Ectodermal cell (in vitro differentiated cells): ENCODE data around the gene NUP210.

Source experiments
- H3K27ac ChIP-seq: 2 replicates; pipeline ENCODE4 v1.7.0; 2013; ENCODE audit warnings: mild to moderate bottlenecking, low read depth, low read length; ENCODE audit not compliant: insufficient read depth, poor library complexity, severe bottlenecking
- H3K27me3 ChIP-seq: 2 replicates; pipeline ENCODE4 v1.7.0; 2013; ENCODE audit warnings: mild to moderate bottlenecking, low read length; ENCODE audit not compliant: insufficient read depth, control insufficient read depth, poor library complexity, severe bottlenecking
- H3K36me3 ChIP-seq: one replicate; pipeline ENCODE4 v1.7.0; 2013; ENCODE audit warnings: low read length; ENCODE audit not compliant: control insufficient read depth, insufficient read depth
- H3K4me1 ChIP-seq: one replicate; pipeline ENCODE4 v1.7.0; 2013; ENCODE audit warnings: low read length; ENCODE audit not compliant: control insufficient read depth, insufficient read depth
- H3K4me3 ChIP-seq: 2 replicates; pipeline ENCODE4 v1.7.0; 2013; ENCODE audit warnings: low read depth, low read length, control low read depth; ENCODE audit not compliant: insufficient read depth
- H3K9me3 ChIP-seq: 2 replicates; pipeline ENCODE4 v1.7.0; 2013; ENCODE audit warnings: mild to moderate bottlenecking, low read length, moderate library complexity; ENCODE audit not compliant: control insufficient read depth
- WGBS, 2 experiments: methylation state at CpG; one replicate each; pipeline ENCODE4 v1.1.7; 2013; ENCODE audit warnings: missing lambda C conversion rate in 2 of 2; 5-methylcytosine and 5-hydroxymethylcytosine counted together

NUP210 gene

DNA sequence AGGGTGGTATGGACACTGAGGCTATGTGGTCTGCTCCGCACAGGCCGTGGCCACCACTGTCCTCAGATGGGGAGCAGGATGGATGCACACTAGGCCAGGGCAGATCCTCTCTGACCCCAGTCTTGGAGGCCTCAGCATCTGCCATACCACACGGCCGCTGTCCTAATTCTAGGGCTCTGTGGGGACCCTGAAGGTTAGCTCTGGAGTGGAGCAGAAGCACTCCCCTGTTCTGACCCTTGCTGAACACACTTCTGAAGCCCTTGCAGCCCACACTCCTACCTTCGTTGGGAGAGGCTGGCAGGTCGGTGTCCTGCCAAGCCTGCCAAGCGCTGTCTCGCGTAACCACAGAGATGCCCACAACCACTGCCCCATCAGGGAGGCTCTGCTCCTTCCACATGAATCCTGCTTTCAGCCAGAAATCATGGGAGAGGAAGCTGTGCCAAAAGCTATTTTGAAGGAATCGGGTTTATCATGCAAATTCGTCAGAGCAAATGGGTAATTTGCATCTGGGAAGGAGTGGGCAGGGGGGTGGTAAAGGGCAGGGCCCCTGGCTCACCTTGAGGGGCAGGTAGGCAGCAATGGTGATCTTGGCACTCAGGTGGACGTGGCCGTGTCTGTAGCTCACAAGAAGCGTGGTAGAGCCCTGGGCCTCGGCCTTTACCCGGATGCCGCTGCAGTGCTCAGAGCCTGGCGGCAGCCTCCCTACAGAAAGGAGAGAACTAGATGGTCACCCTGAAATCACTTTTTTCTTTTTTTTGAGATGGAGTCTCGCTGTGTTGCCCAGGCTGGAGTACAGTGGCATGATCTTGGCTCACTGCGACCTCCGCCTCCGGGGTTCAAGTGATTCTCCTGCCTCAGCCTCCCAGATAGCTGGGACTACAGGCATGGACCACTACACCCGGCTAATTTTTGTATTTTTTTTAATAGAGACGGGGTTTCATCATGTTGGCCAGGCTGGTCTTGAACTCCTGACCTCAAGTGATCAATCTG lies 54.4 kb downstream of the NUP210 start:
- Histone ChIP-seq H3K4me3 (no peak overlapping the region), H3K27ac (no peak overlapping the region), H3K4me1 (peaks cover 4% of the 10 kb centered on the region), H3K27me3 (no peaks in the 10 kb centered on the region), H3K36me3 (peaks cover 3% of the 10 kb centered on the region), H3K9me3 (no peaks in the 10 kb centered on the region)
- WGBS, 2 experiments: 86 to 90% methylated on average over 24 of the region's 24 CpGs

DNA sequence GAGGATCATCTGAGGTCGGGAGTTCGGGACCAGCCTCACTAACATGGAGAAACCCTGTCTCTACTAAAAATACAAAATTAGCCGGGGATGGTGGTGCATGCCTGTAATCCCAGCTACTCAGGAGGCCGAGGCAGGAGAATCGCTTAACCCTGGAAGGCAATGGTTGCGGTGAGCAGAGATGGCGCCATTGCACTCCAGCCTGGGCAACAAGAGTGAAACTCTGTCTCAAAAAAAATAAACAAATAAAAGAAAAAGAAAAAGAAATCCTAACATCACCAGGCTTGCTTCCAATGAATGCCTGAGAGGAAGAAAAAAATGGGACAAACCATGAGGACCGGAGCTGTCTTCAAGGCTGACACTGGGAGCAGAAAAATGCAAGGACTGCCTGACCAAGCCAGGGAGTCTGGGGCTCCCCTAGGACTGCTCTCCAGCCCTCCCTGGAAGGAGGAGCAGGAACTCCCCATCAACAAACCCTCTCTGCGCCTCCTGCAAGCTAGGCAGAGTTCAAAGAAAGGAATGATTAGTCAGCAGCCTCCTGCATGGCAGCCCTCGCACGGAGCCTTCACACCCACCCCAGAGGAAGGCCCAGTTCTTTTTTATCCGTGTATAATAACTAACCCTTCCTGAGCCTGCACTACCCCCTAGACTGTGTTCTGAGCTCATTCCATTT lies 55.4 kb downstream of the NUP210 start:
- Histone ChIP-seq H3K27me3 (no peaks in the 10 kb centered on the region), H3K36me3 (peaks cover 10% of the 10 kb centered on the region), H3K9me3 (no peaks in the 10 kb centered on the region), H3K4me1 (peaks cover 4% of the 10 kb centered on the region), H3K4me3 (no peak overlapping the region), H3K27ac (no peak overlapping the region)
- WGBS, 2 experiments: 79 to 85% methylated on average over 12 of the region's 12 CpGs

DNA sequence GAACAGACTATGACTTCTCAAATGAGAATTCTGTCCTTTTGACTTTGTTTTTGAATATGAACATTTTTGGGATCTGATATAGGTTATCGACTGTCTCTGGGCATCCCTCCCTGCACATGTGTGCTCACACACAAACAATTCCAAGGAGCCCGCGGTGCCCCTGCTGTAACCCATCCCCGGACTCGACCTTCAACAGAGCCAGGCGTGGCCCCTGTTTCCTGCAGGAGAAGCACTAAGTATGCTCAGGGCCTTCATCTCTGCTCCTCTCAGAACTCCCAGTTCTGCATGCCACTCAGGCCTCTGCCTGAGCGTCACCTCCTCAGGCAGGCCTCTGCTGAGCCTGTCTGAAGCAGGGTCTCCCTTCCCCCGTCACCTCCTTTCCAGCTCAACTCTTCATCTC lies 57.6 kb downstream of the NUP210 start:
- H3K4me3 ChIP-seq: no peak overlapping the region
- WGBS, 2 experiments: 91 to 93% methylated on average over 8 of the region's 8 CpGs
- peaks cover 4% of the 10 kb centered on the region for H3K4me1 ChIP-seq
- H3K36me3 ChIP-seq: peaks cover 12% of the 10 kb centered on the region
- H3K27ac ChIP-seq: no peak overlapping the region
- no peaks in the 10 kb centered on the region for H3K27me3 ChIP-seq
- H3K9me3 ChIP-seq: no peaks in the 10 kb centered on the region

DNA sequence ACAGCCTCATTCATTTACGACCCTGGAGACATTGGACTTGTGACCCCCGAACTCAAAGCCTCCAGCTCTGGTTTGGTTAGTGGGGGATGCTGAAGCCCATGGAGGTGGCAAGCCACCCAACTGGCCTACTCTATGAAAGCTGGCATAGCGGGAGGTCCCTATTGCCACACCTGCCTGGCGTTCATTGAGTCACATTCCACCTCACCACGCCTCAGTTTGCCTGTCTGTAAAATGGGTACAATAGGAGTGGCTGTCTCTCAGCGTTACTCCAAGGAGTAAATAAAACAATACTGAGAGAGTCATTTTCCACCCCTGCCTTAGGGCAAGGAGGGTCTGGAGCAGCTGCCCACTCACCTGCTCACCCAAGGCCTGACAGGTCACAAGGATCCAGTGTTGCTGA lies 60.2 kb downstream of the NUP210 start:
- no peak overlapping the region for H3K4me3 ChIP-seq
- peaks cover 12% of the 10 kb centered on the region for H3K36me3 ChIP-seq
- 96 to 98% methylated on average over 6 of the region's 6 CpGs for WGBS, 2 experiments
- H3K9me3 ChIP-seq: no peaks in the 10 kb centered on the region
- no peaks in the 10 kb centered on the region for H3K4me1 ChIP-seq
- no peaks in the 10 kb centered on the region for H3K27me3 ChIP-seq
- H3K27ac ChIP-seq: no peak overlapping the region

DNA sequence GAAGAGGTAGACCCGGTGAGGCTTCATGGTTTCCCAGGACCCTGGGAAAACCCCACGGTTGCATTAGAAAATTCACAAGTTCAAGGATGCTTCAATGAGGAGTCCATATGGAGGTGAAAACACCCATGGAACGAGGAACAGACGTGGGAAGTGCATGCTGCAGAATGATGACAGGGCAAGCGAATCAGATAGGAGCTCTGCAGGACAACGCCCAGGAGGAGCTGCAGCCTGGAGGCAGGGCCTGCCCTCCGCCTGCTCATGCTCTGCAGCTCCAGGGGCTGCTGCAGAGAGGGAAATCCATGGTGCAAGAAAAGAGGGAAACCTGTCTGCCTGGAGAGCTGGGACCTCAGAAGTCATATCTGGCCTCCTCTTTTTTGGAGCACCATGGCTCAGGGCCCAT lies 61.5 kb downstream of the NUP210 start:
- Histone ChIP-seq H3K4me3 (no peak overlapping the region), H3K27me3 (no peaks in the 10 kb centered on the region), H3K27ac (no peak overlapping the region), H3K4me1 (no peaks in the 10 kb centered on the region), H3K36me3 (peaks cover 12% of the 10 kb centered on the region), H3K9me3 (no peaks in the 10 kb centered on the region)
- WGBS, 2 experiments: 93% methylated on average over 7 of the region's 7 CpGs

DNA sequence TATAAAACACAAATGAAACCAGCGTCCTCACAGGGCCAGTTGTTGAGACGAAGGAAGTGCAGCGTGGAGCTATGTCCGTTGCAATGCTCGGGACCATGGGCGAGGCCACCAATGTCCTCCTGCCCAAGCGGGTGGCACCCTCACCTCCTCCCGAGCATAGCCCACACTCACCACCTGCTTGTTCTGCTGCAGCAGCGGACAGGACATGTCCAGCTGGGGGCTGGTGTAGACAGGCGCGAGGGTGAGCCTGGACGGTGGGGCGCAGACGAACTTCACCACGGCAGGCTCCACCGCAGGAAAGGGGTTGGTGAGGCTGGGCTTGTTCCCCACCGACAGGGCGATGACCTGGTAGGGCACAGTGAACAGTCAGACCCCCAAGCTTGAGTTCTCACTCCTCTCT lies 62.1 kb downstream of the NUP210 start:
- Histone ChIP-seq H3K36me3 (peaks cover 12% of the 10 kb centered on the region), H3K27me3 (no peaks in the 10 kb centered on the region), H3K27ac (no peak overlapping the region), H3K4me1 (no peaks in the 10 kb centered on the region), H3K4me3 (no peak overlapping the region), H3K9me3 (no peaks in the 10 kb centered on the region)
- 93% methylated on average over 18 of the region's 18 CpGs for WGBS, 2 experiments

DNA sequence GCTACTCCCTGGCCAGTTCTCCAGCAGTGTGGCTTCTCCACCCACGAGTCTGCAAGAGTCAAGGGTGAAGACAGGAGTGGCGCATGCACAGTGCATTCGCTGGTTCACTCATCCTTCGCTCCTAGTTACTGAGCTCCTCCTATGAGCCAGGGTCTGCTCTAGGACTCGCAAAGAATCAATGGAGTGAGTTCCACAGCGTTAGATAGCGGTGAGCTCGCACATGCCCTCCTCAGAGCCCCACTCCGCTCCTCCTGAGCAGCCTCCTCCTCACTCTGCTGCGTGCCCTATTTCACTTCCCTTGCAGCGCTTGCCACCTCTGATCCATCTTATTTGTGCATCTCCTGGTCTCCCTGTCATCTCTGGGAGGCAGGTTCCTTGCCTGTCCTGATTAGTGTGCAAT lies 63.0 kb downstream of the NUP210 start:
- no peaks in the 10 kb centered on the region for H3K9me3 ChIP-seq
- peaks cover 12% of the 10 kb centered on the region for H3K36me3 ChIP-seq
- 94% methylated on average over 11 of the region's 11 CpGs for WGBS, 2 experiments
- no peaks in the 10 kb centered on the region for H3K27me3 ChIP-seq
- no peak overlapping the region for H3K4me3 ChIP-seq
- H3K4me1 ChIP-seq: no peaks in the 10 kb centered on the region
- no peak overlapping the region for H3K27ac ChIP-seq

DNA sequence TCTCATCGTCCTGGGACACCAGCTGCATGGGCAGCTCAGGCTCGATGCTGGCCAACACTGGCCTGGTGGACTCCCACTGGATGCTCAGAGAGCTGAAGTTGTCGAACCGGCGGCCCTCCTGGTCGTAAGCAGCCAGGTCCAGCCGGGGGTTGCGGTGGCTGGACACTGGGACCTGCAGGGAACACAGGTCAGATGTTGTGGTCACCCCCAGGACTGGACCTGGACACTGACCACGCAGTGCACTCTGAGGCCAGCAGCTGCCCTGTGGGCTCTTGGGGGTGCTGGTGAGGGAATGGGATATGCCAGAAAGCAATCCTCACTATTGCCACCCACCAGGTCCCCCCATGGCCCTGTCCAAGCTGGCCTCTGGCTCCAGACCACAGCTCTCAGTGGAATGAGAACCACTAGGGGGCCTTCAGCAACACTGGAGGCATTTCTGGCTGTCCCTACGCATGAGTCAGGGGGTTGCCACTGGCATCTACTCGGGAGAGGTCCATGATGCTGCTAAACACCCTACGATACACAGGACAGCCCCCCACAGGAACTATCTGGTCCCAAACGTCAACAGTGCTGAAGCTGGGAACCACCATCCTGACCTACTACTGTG lies 66.1 kb downstream of the NUP210 start:
- Histone ChIP-seq H3K27me3 (no peaks in the 10 kb centered on the region), H3K36me3 (no peaks in the 10 kb centered on the region)
- 88 to 90% methylated on average over 13 of the region's 13 CpGs for WGBS, 2 experiments

DNA sequence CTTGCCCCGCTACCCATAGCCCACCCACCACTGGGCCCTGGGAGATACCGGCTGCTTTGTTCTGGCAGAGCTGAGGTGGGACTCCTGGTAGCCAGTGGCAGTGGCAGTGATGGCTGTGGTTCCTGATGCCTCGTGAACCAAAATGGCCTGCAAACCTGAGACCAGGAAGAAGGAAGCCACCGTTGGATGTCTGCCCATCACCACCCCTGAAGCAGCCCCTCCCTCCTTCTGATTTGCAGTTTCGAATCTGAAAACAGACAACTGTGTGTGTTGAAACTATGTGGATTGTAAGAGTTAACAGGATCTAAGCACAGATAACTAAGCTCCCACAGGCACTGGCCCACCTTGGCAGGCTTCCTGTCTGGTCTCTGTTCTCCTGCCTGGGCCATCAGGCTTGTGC lies 66.6 kb downstream of the NUP210 start:
- WGBS, 2 experiments: 91 to 95% methylated on average over 5 of the region's 5 CpGs
- no peak overlapping the region for H3K27ac ChIP-seq
- no peaks in the 10 kb centered on the region for H3K36me3 ChIP-seq
- no peak overlapping the region for H3K4me3 ChIP-seq
- no peaks in the 10 kb centered on the region for H3K9me3 ChIP-seq
- H3K27me3 ChIP-seq: no peaks in the 10 kb centered on the region
- H3K4me1 ChIP-seq: peaks cover 18% of the 10 kb centered on the region

More for the DNA sequence above, 66.1 kb downstream of the NUP210 start:
- H3K4me1 ChIP-seq: peaks cover 13% of the 10 kb centered on the region
- H3K9me3 ChIP-seq: no peaks in the 10 kb centered on the region
- no peak overlapping the region for H3K27ac ChIP-seq
- H3K4me3 ChIP-seq: no peak overlapping the region

DNA sequence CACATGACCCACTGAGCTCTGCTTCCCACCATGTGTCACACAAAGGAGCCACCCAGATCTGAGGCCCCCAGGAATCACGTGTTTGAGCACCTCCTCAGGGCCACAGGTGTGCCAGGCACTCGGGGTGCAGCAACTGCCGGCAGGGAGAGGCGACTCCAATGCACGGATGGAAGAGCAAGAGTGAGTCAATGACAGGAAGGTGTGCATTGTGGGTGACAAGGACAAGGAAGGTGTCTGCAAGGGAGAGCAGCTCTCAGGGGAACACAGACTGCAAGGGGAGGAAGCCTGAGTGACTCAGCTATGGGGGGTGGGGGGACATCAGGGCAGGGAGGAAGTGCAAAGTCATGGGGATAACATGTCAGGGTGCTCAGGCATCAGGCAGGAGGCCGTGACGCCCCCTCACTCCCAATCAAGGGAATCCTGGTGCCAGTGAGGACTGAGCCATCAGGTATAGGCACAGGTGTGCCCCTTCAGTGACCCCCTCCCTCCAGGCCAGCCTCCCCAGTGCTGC lies 67.4 kb downstream of the NUP210 start:
- no peak overlapping the region for H3K27ac ChIP-seq
- no peak overlapping the region for H3K4me3 ChIP-seq
- H3K9me3 ChIP-seq: no peaks in the 10 kb centered on the region
- H3K4me1 ChIP-seq: peaks cover 26% of the 10 kb centered on the region
- 79 to 80% methylated on average over 7 of the region's 7 CpGs for WGBS, 2 experiments
- no peaks in the 10 kb centered on the region for H3K27me3 ChIP-seq
- no peaks in the 10 kb centered on the region for H3K36me3 ChIP-seq
